ENCODE measurements around the gene C2CD2.

DNA sequence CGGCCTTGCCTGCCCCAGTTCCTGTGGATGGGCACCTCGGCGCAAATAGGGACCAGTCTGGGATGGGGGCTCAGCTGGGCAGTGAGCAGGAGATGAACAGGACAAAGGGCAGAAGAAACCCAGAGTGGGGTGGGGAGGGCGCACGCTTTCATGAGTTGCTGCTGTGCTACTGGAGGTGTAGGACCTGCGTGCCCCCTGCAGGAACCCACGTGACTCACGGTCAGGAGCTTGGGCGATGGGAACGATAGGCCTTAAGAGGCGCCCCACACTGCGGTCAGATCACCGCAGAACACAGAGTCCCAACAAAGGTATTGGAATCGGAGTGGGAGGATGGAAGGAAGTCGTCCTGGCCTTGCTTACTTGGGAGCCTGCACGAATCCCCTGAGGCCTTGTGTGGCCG, 91.8 kb downstream of the C2CD2 start:
- TF ChIP-seq TAF1 (IDR thresholded peaks at IDR 0.05; ENCODE audit: borderline replicate concordance, low read depth, low read length) = no peak
- TF ChIP-seq POLR2AphosphoS5 (IDR thresholded peaks at IDR 0.05; ENCODE audit: low read depth, low read length) = no peak
- TF ChIP-seq POLR2A (IDR thresholded peaks at IDR 0.05; ENCODE audit: low read depth, low read length) = no peak

Measured in GM12892 (cell line).